B cell (primary cell): ENCODE data around the gene VWA7. TPM values are rescaled to one million over a fixed set of nuclear protein-coding genes. Genes with fewer than 3 reads are reported as not detected.

ENCODE experiments used
- ATAC-seq: fragments of 200-7000 bp; cut with Tn5 transposase; one replicate; pipeline ENCODE4 v1.10.0; 2021; ENCODE audit warnings: low read depth, mild to moderate bottlenecking, moderate number of reproducible peaks, moderate library complexity
- CTCF ChIA-PET: fragments of 350-600 bp; sonication (Branson Sonifier 250); formaldehyde crosslinking; loops from one replicate; lab custom pipeline; 2021; ENCODE audit warnings: antibody characterized with exemption, inconsistent platforms; lab: Charles Lee
- POLR2A ChIA-PET: fragments of 350-600 bp; sonication (Branson Sonifier 250); formaldehyde crosslinking; loops from one replicate; lab custom pipeline; 2021; ENCODE audit warnings: antibody characterized with exemption; lab: Charles Lee
- DNase-seq: peaks from one replicate; pipeline ENCODE4 v3.0.0; 2013
- H2AFZ ChIP-seq: 2 replicates; pipeline ENCODE4 v1.6.1; 2012; ENCODE audit warnings: mild to moderate bottlenecking, low read depth, low read length; ENCODE audit not compliant: insufficient read depth, poor library complexity, severe bottlenecking
- H3K27ac ChIP-seq, 2 donors: 1 replicate in 1 of 2; 2 replicates in 1 of 2; pipeline ENCODE4 v1.5.1; 2012 to 2013; ENCODE audit warnings: low read length in 2 of 2, mild to moderate bottlenecking in 2 of 2, moderate library complexity in 1 of 2
- H3K27me3 ChIP-seq, 4 experiments: fragments of 200-600 bp in 1 of 4; sonication (generic) in 1 of 4; replicated peaks in 1 of 4; 1 replicate in 2 of 4; 2 replicates in 2 of 4; pipeline versions ENCODE4 v1.6.1 to v1.7.0; 2013 to 2016; ENCODE audit warnings: low read length in 3 of 4, mild to moderate bottlenecking in 2 of 4, mixed read lengths in 1 of 4, moderate library complexity in 1 of 4; ENCODE audit not compliant: insufficient read depth in 4 of 4, control insufficient read depth in 3 of 4; ENCODE audit errors: control extremely low read depth in 1 of 4
- H3K36me3 ChIP-seq, 2 experiments: replicated peaks in 1 of 2; 1 replicate in 1 of 2; 2 replicates in 1 of 2; pipeline versions ENCODE4 v1.6.1 to v1.7.1; 2013; ENCODE audit warnings: low read length in 1 of 2; ENCODE audit not compliant: insufficient read depth in 2 of 2, control insufficient read depth in 1 of 2; ENCODE audit errors: control extremely low read depth in 1 of 2, extremely low read depth in 1 of 2
- H3K4me1 ChIP-seq, 2 donors: fragments of 200-600 bp in 1 of 2; sonication (generic) in 1 of 2; 1 replicate in 1 of 2; 2 replicates in 1 of 2; pipeline versions ENCODE4 v1.5.1 to v1.6.1; 2013 to 2017; ENCODE audit warnings: low read length in 2 of 2; ENCODE audit not compliant: control insufficient read depth in 2 of 2, insufficient read depth in 2 of 2
- H3K4me2 ChIP-seq: replicated peaks from 2 replicates; pipeline ENCODE3; 2012; ENCODE audit warnings: mild to moderate bottlenecking, low read depth, low read length; ENCODE audit not compliant: poor library complexity, severe bottlenecking
- H3K4me3 ChIP-seq, 5 experiments: fragments of 200-600 bp in 1 of 5; sonication (generic) in 1 of 5; 1 replicate in 3 of 5; 2 replicates in 2 of 5; pipeline versions ENCODE4 v1.5.1 to v1.7.0; 2011 to 2016; ENCODE audit warnings: low read length in 4 of 5, mild to moderate bottlenecking in 4 of 5, low read depth in 2 of 5, control low read depth in 1 of 5, moderate library complexity in 1 of 5; ENCODE audit not compliant: insufficient read depth in 1 of 5; ENCODE audit errors: control extremely low read depth in 1 of 5, extremely low read depth in 1 of 5
- H3K79me2 ChIP-seq: fragments of 200-600 bp; sonication (generic); one replicate; pipeline ENCODE4 v1.6.0; 2016; ENCODE audit warnings: low read length; ENCODE audit not compliant: control insufficient read depth, insufficient read depth
- H3K9ac ChIP-seq: fragments of 200-600 bp; sonication (generic); 2 replicates; pipeline ENCODE4 v1.6.1; 2017; ENCODE audit warnings: mild to moderate bottlenecking, low read length, moderate library complexity
- H3K9me3 ChIP-seq, 3 donors: one replicate each; pipeline versions ENCODE4 v1.6.1 to v1.7.1; 2013; ENCODE audit warnings: low read length in 2 of 3; ENCODE audit not compliant: control insufficient read depth in 2 of 3, insufficient read depth in 1 of 3; ENCODE audit errors: control extremely low read depth in 1 of 3
- H4K20me1 ChIP-seq: 2 replicates; pipeline ENCODE4 v1.6.0; 2012; ENCODE audit warnings: mild to moderate bottlenecking, low read length; ENCODE audit not compliant: insufficient read depth, control insufficient read depth, poor library complexity, severe bottlenecking
- H3K27ac Mint-ChIP-seq: one replicate; pipeline ENCODE4 v1.8.0; 2021; ENCODE audit warnings: mixed read lengths
- H3K27me3 Mint-ChIP-seq: one replicate; pipeline ENCODE4 v1.8.0; 2021; ENCODE audit warnings: mixed read lengths
- H3K4me1 Mint-ChIP-seq: one replicate; pipeline ENCODE4 v1.8.0; 2021; ENCODE audit warnings: mixed read lengths
- H3K4me3 Mint-ChIP-seq: one replicate; pipeline ENCODE4 v1.8.0; 2021; ENCODE audit warnings: mixed read lengths
- H3K9me3 Mint-ChIP-seq: one replicate; pipeline ENCODE4 v1.8.0; 2022; ENCODE audit warnings: mixed read lengths; ENCODE audit not compliant: insufficient read depth
- EZH2 ChIP-seq: IDR thresholded peaks from 2 replicates; pipeline ENCODE4 v1.6.1; 2012; ENCODE audit warnings: borderline replicate concordance, low read depth, mild to moderate bottlenecking, moderate library complexity, low read length; ENCODE audit not compliant: insufficient read depth, poor library complexity, severe bottlenecking
- whole genome bisulfite sequencing: methylation state at CpG from one replicate; pipeline ENCODE4 v1.1.5; 2013; ENCODE audit warnings: missing lambda C conversion rate; ENCODE audit not compliant: insufficient coverage; 5-methylcytosine and 5-hydroxymethylcytosine counted together
- intact Hi-C: fragments of 100-400 bp; cut with micrococcal nuclease; formaldehyde crosslinking; loops from one replicate; pipeline ENCODE4 v1.10.0; 2022
- polyA plus RNA-seq: library from polyadenylated mRNA; depleted of rRNA; stranded (reverse); fragments of >200 nt; gene quantifications from 2 replicates; pipeline ENCODE4 v1.2.3, GENCODE V29; 2012
- total RNA-seq, 2 donors: library from RNA; stranded (reverse); fragments of 120-200 nt in 1 of 2; gene quantifications; 1 replicate in 1 of 2; 2 replicates in 1 of 2; pipeline versions ENCODE4 v1.2.3 to v1.2.4, GENCODE V29; 2013 to 2022
- TF ChIP-seq, protein P1 (sequence below): fragments of 200-600 bp; IDR thresholded peaks from one replicate; pipeline ENCODE4 v1.8.0; 2022; ENCODE audit warnings: antibody characterized with exemption, mild to moderate bottlenecking

The VWA7 gene
- total and polyA plus RNA-seq, 2 donors (not counting 1 experiment from before 2014, with no cell fraction given): 5.2 to 6.0 TPM

DNA sequence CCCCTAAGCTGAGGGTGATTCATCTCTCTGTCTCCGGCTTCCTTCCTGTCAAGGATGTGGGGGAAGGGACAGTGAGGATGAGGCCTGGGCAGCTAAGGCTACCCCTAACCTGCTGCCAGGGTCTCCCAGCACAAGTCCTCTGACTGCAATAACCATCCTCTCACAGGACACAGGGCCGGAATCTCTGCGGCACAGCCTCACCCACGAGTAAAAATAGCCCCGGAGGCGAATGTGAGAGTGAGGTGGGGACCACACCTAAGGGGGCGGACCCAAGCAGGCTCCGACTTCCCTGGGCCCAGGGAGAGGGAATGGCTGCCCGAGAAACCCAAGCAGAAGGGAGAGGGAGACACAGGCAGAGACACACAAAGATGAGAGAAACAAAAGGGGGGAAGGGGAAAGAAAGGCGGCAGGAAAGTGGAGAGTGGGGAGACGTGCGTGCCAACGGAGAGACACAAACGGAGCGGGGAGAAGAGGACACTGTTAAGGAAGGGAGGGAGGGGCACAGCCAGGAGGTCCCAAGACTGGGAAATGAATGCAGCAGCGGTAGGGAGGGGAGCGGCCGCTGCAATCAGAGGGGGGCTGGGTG lies 42.2 kb downstream of the VWA7 start:
- WGBS: 1% methylated on average over 11 of the region's 18 CpGs
- Histone ChIP-seq H3K27ac (peak overlapping the region; percentile 81 to 96), H3K9ac (peak overlapping the region; percentile 91), H3K27me3 (no peaks in the 10 kb centered on the region), H3K9me3 (no peaks in the 10 kb centered on the region), H3K4me1 (peaks cover 50 to 58% of the 10 kb centered on the region in 2 donors), H3K4me3 (peak overlapping the region; percentile 73 to 99 (median 87)), H4K20me1 (peaks cover 15% of the 10 kb centered on the region), H2AFZ (peak overlapping the region; percentile 63), H3K36me3 (peaks cover 4 to 39% of the 10 kb centered on the region in 2 experiments), H3K79me2 (peaks cover 42% of the 10 kb centered on the region), H3K4me2 (peak overlapping the region; percentile 82)
- intact Hi-C loops: loop anchor here (5.0 to 10.0 kb wide), 5 partner anchors 68 to 460 kb away; partner anchors contain the start of genes CSNK2B, DDX39B, DXO and EHMT2
- H3K27me3 Mint-ChIP-seq: no peaks in the 10 kb centered on the region
- H3K4me1 Mint-ChIP-seq: peaks cover 80% of the 10 kb centered on the region
- no peak for TF ChIP-seq EZH2
- TF ChIP-seq, protein P1, sequence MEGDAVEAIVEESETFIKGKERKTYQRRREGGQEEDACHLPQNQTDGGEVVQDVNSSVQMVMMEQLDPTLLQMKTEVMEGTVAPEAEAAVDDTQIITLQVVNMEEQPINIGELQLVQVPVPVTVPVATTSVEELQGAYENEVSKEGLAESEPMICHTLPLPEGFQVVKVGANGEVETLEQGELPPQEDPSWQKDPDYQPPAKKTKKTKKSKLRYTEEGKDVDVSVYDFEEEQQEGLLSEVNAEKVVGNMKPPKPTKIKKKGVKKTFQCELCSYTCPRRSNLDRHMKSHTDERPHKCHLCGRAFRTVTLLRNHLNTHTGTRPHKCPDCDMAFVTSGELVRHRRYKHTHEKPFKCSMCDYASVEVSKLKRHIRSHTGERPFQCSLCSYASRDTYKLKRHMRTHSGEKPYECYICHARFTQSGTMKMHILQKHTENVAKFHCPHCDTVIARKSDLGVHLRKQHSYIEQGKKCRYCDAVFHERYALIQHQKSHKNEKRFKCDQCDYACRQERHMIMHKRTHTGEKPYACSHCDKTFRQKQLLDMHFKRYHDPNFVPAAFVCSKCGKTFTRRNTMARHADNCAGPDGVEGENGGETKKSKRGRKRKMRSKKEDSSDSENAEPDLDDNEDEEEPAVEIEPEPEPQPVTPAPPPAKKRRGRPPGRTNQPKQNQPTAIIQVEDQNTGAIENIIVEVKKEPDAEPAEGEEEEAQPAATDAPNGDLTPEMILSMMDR: no peak
- H3K27ac Mint-ChIP-seq: peak overlapping the region; percentile 91
- DNase-seq (peak; percentile 50), ATAC-seq (peak; percentile 26)
- CTCF ChIA-PET: interaction anchor here (0.9 to 7.8 kb wide), 5 partner anchors 6 to 218 kb away, joined by 3 to 90 read pairs (median 46); partner anchors contain the start of gene DDAH2
- H3K4me3 Mint-ChIP-seq: peak overlapping the region; percentile 100
- POLR2A ChIA-PET: interaction anchor here (0.5 to 2.2 kb wide), 11 partner anchors 31 to 1886 kb away, joined by 3 to 9 read pairs (median 5); partner anchors contain the start of genes ABHD16A, BAG6, HSPA1A and HSPA1L
- no peaks in the 10 kb centered on the region for H3K9me3 Mint-ChIP-seq
